Measurements from ENCODE around the gene KCNK17.
A peak's percentile ranks its signal among the peaks of the same experiment; 100 is the strongest.

Gene KCNK17

GRCh38 chr6:39335780-39336545, 21.7 kb upstream of the KCNK17 start:
- DNase-seq, result no peak

GRCh38 chr6:39333644-39334438, 19.6 kb upstream of the KCNK17 start:
- no peak for DNase-seq

DNA sequence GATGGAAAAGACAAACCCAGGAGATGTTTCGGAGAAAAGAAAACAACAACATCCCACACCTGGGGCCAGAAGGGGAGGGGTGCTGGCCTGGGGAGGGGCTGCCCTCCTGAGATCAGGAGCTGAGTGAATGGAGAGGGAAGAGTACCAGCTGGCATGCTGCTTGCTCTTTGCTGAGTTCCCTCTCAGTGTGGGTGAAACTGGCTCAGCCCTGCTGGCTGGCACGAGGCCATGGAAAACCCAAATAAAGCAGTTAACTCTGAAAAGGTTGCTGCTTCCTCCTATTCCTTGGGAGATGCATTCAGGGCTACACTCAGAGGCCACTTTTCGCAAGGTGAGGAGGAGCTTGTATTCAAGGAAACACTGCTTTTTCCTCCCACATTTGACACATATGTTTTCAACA, 16.3 kb upstream of the KCNK17 start:
- no peak for DNase-seq

GRCh38 chr6:39330057-39330456, 15.8 kb upstream of the KCNK17 start:
- DNase-seq, result no peak

- no peak for DNase-seq
Observed at GRCh38 chr6:39328066-39328465, 13.8 kb upstream of the KCNK17 start.

- DNase-seq, result no peak
Observed at GRCh38 chr6:39327507-39327906, 13.3 kb upstream of the KCNK17 start.

DNA sequence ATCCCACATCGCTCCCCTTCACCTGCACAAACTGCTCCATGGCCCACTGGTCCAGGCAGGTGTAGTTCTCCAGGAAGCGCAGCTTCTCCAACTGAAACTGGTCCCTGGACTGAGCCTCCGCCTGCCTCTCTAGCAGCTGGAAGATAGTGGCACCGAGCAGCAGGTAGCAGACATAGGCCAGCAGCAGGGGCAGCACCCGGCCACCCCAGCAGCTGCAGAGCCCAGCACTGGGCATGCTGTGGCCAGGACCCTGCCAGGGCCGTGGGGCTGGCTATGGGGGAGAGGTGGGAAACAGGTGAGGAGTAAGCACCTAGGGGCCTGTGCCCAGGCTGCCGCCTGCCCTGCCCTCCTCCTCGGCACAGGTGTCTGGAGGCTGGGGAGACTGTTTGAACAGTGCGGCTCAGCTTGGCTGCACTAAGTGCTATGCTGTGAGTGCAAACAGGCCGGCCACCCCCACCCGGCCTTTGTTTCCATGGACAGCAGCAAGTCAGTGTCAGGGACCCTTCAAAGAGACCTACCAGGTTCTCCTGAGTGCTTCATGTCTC, 8.2 kb upstream of the KCNK17 start, which contains the start of gene KCNK16:
Gene KCNK16, minus strand, starts transcription at position 397 of the 545 bp plus-strand sequence. Its CDS starts 162 bp downstream, at position 235.
- no peak for DNase-seq

DNA sequence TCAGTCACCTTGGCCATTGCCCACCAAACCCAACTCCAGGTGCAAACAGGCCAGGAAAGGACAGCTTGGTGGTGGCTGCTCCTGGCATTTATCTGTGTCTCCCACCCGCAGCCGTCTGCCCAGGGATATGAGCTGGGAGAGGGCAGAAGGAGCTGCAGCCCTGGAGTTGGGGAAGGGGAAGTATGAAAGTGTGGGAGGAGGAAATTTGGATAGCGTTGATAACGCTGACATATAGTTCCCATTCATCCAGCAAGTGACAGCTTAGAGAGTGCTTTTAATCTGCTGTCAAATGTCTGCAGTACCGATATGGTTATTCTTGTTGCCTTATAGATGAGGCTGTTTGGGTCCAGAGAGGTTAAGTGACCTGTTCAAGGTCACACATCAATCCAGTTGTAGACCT, 7.5 kb upstream of the KCNK17 start:
- no peak for DNase-seq

GRCh38 chr6:39320363-39320984, 6.3 kb upstream of the KCNK17 start:
- DNase-seq, result no peak

DNA sequence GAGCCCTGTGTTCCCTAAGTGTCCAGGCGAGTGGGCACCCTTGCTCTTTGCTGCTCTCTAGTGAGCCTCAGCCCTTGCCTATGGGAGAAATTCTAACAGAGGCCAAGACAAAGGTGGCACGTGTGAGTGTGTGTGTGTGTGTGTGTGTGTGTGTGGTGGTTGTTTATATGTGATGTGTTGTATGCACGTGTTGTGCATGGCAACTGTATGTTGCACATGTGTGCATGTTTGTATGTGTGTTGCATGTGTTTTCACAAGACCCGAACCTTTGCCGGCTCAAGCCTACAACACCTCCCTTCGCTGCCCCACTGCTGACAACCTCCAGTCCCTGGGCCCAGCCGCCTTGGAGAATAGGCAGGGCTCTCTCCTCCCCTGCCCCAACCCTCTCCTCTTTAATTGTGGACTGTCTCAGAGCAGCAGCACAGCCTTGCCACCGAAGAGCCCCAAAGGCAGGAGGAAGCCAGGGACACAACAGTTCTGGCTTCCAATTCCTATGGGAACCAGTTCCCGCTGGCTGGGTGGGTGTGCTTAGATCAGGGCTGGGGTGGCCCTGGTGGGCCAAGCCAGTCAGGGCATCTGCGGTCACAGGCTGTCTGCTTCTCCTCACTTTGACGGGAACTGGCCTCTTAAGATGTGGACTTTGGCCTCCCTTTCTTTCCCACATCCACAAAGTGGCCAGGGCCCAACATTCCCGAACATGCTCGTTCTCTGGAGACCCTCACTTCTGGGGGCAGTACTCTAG, 5.6 kb upstream of the KCNK17 start:
- DNase-seq, result no peak

- no peak for DNase-seq
Observed at GRCh38 chr6:39317256-39317655, 3.0 kb upstream of the KCNK17 start.

DNA sequence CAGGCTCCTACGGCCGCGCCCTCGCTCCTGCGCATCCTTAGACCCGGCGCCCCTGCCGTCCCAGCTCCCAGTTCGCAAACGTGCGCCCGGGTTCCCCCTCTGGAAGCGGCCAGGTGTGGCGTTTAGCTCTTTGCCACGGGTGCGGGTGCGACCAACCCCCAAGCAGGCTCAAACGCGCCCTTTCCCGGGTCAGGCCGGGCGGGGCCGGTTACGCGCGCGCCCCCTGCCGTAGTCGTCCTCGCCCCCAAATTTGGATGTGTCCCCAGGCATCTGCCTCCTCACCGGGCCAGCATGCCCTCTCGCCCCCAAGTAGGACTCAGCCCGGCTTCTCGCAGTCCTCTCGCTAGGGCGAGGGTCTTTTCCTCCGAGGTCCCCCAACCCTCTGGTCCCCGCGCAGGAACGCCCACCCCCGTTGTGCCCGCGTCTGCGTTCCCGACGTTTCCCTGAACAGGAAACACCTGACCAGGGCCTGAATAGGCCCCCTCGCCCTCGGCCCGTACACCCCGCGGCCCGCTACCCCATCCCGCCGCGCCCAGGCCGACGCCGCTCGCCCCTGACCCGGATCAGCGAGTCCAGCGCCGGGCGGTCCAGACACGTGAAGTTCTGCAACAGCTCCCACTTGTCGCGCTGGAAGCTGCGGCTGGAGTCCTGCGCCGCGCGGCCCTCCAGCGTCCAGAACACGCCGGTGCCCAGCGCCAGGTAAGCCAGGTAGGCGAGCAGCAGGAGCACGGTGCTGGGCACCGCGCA, 520 bp downstream of the KCNK17 start:
- no peak for DNase-seq

DNA sequence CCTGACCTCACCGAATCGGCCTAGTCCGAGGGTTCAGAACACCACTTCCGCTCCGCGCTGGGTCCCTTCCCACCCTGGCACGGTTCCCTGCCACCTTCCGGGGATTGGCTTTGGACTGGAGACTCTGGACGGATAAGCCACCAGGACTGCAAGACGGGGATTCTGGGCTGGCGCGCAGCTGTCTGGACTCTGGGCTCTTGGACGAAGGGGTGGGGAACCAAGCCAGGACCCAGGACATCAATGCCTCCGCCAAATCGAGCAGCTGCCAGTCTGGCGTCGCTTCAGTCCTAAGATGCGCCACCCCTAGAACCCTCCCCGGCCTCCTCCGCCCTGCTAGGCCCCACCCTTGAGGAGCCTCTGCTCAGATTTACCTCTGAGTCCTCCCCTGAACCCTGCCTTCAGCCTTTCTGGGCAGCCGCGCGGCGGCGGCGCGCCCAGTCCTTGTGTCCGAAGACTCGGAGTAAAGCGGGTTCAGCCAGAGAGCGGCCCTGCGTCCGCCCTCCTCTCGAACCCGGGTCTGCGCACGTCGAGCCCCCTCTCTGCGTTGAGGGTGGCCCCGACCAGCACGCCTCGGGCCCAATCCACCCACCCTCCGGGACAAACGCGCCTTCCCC, 1.2 kb downstream of the KCNK17 start:
- DNase-seq, result no peak

DNA sequence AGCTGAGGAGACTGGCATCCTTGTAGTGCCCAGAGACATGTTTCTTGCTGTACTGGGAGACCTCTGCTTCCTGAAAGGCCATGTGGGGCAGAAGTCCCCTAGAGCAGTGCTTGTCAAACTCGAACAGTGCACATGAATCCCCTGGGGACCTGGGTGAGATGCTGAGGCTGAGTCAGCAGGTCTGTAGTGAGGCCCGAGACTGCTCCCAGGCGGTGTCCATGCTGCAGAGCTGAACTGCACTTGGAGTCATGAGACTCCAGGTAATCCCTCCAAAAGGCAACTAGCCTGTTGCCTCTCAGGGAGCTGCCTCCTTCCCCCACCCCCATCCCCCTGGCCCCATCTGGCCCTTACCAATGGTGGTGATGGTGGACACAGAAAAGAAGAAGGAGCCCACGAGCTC, 3.7 kb downstream of the KCNK17 start:
- DNase-seq, result no peak

DNA sequence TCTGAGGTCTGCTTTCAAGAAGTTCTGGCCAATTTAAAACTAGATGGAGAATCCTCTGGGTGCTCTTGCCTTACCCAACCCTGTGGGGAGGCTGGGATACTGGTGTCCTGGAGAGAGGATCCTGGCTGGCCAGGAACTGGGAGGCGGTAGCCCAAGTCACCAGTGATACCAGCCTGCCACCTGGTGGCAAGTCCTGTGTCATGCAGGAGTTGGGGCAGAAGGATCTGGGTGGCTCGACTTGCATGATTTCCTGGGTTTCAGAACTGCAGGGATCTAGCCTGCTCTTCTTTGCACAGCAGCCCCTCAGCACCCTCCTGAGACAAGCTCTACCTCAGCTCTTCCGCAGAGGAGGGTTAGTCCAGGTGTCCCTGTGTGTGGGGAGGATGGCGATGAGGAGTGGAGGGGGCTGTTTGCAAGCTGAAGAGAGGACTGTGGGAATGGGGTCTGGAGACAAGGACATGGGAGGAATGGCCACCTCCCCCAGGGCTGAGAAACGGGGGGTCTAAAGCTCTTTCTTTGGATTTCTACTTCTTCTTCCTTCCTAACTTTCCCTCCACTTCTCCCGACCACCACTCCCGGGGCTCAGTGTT, 4.2 kb downstream of the KCNK17 start:
- DNase-seq, result peak; percentile 24

- DNase-seq, result no peak
Observed at GRCh38 chr6:39307462-39307861, 6.8 kb downstream of the KCNK17 start.

DNA sequence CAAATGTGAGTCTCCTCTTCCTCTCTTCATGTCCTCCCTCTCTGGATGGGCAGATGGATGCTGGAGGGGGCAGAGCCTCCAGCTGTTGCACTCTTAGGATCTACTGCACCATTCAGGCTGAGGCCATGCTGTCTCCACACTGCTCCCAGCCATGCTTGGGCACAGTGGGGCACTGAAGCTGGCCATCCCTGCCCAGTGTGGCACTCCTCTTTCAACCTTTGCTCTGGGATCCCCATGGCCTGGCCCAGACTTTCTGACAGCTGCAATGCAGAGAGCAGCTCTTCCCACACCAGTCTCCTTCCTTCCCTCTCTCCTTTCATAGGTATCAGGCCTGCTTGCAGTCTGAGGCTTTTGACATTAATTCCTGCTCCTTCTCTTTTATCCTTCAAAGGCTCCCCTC, 9.3 kb downstream of the KCNK17 start:
- no peak for DNase-seq

DNA sequence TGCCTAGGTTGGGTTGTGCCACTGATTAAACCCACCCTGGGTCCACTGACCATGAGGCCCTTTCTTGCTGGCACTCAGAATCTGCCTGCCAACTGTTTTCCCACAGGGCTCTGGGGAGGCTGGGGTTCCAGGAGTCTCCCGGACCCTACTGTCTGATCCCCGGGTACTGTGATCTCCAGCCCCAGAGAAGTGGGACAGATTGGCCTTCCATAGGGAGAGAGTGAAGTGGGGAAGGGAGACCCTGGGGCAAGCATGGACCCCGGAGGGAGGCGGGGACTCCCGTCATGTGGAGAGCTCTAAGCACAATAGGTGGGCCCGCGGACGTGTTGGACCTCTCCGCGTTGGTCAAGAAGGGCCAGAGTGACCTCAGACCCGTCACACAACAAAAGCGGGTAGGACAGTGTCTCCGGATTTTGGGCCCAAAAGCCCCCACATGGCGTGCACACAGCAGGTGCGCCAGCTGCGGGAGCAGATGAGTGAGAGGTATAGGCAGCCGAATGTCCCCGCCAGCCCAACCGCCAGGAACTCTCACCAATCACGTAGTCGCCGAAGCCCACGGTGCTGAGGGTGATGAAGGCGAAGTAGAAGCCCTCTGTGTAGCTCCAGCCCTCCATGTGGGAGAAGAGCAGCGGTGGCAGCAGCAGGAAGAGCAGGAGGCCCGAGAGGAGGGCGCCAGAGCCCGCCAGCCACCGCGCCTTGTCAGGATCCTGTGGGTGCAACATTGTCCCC, 10.6 kb downstream of the KCNK17 start:
- no peak for DNase-seq

DNA sequence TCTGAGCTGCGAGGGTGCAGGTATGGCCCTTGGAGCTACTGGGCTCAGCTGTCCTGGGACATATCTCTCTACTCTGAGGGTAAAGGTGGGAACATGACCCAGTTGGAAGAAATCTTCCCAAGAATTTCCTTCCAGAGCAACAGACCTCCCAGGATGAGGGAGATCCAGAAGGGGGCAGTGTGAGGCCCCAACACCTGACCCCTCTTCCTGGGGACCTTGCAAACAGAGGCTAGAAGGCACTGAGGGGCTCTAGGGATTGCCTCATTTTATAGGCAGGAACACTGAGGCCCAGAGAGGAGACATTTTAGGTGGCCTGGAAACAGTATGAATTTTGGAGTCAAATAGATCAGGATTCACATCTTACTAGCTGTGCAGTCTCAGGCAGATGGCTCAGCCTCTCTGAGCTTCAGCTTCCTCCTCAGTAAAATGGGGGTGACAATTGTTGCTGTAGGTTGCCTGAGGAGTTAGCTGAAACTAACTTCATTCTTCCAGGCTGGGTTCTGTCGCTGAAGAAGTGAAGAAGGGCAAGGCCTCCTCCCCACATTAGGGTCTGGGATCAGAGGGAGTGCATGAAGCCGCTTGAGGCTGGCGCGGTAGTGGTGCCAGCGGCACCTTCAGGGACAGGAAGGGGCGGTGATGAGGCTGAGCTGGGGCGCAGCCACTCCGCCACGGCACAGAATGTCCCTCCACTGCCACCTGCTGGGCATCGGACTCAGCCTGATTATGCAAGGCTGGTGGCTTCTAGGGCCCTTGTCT, 11.4 kb downstream of the KCNK17 start:
- peak; percentile 84 for DNase-seq

DNA sequence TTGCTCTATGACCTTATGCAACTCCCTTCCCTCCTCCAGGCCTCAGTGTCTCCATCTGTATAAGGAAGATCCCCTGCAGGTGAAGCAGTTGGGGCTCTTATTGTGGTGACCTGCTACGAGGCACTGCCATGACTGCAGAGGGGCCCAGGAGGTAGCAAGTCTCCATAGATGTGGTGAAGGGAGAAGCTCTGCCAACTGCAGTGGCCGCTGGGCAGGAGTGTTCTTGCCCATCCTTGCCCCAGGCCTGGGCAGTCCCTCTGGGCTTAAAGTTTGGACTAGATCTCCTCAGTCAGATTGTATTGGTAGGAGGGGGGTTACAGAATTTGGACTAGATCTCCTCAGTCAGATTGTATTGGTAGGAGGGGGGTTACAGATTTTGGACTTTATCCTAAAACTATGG, 12.2 kb downstream of the KCNK17 start:
- no peak for DNase-seq

Data from activated T-cell treated with anti-CD3 and anti-CD28 coated beads for 4 hours (primary cell).